Mesothelial cell of epicardium (in vitro differentiated cells): Measurements from ENCODE around the gene AGBL1. TPM values are rescaled to one million over a fixed set of nuclear protein-coding genes. Genes with fewer than 3 reads are reported as not detected.

Experiments
- DNase-seq, 2 experiments: peaks; one replicate each; pipeline ENCODE4 v3.0.0; 2021; ENCODE audit warnings: low spot score in 2 of 2; ENCODE audit not compliant: unreplicated experiment in 2 of 2
- H3K27ac Mint-ChIP-seq: 2 replicates; pipeline ENCODE4 v1.8.0; 2021; ENCODE audit warnings: mixed read lengths
- H3K27me3 Mint-ChIP-seq: 2 replicates; pipeline ENCODE4 v1.8.0; 2021; ENCODE audit warnings: low read depth, mixed read lengths
- H3K36me3 Mint-ChIP-seq: 2 replicates; pipeline ENCODE4 v1.8.0; 2021; ENCODE audit warnings: mixed read lengths
- H3K4me1 Mint-ChIP-seq: 2 replicates; pipeline ENCODE4 v1.8.0; 2021; ENCODE audit warnings: mixed read lengths
- H3K4me3 Mint-ChIP-seq: 2 replicates; pipeline ENCODE4 v1.8.0; 2021; ENCODE audit warnings: mild to moderate bottlenecking, moderate library complexity, mixed read lengths
- H3K9me3 Mint-ChIP-seq: 2 replicates; pipeline ENCODE4 v1.8.0; 2021; ENCODE audit warnings: mixed read lengths
- total RNA-seq: library from RNA; stranded (reverse); gene quantifications from 3 replicates; pipeline ENCODE4 v1.2.1, GENCODE V29; 2021
- TF ChIP-seq, protein P1 (sequence below): fragments of 200-600 bp; sonication (generic); IDR thresholded peaks from one replicate; pipeline ENCODE4 v1.5.0; 2021; ENCODE audit warnings: antibody characterized with exemption; ENCODE audit not compliant: unreplicated experiment

AGBL1 gene
- total RNA-seq, 1 donor from 2014 or later = not detected

- no peak for DNase-seq
- Mint-ChIP-seq H3K9me3 (peaks cover 7% of the 10 kb centered on the region), H3K4me1 (no peaks in the 10 kb centered on the region), H3K27me3 (no peaks in the 10 kb centered on the region), H3K4me3 (no peak overlapping the region), H3K27ac (no peak overlapping the region), H3K36me3 (no peaks in the 10 kb centered on the region)
- TF ChIP-seq, protein P1, sequence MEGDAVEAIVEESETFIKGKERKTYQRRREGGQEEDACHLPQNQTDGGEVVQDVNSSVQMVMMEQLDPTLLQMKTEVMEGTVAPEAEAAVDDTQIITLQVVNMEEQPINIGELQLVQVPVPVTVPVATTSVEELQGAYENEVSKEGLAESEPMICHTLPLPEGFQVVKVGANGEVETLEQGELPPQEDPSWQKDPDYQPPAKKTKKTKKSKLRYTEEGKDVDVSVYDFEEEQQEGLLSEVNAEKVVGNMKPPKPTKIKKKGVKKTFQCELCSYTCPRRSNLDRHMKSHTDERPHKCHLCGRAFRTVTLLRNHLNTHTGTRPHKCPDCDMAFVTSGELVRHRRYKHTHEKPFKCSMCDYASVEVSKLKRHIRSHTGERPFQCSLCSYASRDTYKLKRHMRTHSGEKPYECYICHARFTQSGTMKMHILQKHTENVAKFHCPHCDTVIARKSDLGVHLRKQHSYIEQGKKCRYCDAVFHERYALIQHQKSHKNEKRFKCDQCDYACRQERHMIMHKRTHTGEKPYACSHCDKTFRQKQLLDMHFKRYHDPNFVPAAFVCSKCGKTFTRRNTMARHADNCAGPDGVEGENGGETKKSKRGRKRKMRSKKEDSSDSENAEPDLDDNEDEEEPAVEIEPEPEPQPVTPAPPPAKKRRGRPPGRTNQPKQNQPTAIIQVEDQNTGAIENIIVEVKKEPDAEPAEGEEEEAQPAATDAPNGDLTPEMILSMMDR = no peak
These were observed 833.0 kb downstream of the AGBL1 start for GRCh38 chr15:86912661-86913060.

DNA sequence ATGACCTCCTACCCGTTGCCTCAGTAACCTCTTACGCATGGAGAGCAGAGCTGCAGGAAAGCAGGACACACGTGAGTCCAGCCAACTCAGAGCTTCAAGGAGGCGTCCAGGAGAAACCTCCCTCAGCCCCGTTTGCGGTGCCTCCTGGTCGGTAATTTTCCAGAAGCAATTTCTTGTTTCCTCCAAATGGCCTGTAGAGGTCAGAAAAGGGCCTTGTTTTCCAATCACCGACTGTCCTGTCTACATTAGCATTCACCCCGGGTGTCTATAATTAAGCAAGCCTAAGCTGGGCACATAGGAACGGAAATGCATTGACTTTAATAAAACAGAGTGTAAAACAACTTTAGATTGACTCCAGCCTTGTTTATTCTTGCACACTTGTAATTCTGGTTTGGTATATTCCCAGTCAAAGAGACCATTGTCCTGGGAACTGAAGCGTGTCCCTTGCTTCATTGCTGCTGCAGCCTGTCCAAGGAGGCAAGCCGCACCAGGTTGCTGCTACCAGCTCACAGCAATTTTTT is 836.2 kb downstream of the AGBL1 start:
- TF ChIP-seq, protein P1 = no peak
- Mint-ChIP-seq H3K4me3 (no peak overlapping the region), H3K4me1 (no peaks in the 10 kb centered on the region), H3K36me3 (no peaks in the 10 kb centered on the region), H3K27ac (no peak overlapping the region), H3K27me3 (peaks cover 4% of the 10 kb centered on the region), H3K9me3 (peaks cover 7% of the 10 kb centered on the region)
- DNase-seq = no peak

- no peak overlapping the region for H3K4me3 Mint-ChIP-seq
- no peak for DNase-seq
- TF ChIP-seq, protein P1 = no peak
- no peaks in the 10 kb centered on the region for H3K36me3 Mint-ChIP-seq
- H3K4me1 Mint-ChIP-seq = no peaks in the 10 kb centered on the region
- no peak overlapping the region for H3K27ac Mint-ChIP-seq
- peaks cover 6% of the 10 kb centered on the region for H3K27me3 Mint-ChIP-seq
- H3K9me3 Mint-ChIP-seq = peaks cover 7% of the 10 kb centered on the region
These were observed 837.1 kb downstream of the AGBL1 start for GRCh38 chr15:86916671-86917360.

DNA sequence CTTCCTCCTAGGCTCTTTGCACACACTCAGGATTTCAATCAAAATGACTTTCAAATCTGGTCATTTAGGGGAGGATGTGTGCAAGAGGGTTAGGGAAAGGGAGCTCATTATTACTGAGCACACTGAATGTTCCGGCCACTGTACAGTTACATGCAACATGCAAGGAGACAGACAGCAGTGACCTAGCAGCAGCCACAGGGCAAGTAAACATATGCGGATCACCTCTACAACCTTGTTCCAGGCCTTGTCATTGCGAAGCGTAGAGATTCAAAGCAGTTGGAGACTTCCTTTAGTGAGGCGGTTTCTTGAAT is 837.6 kb downstream of the AGBL1 start:
- no peak for DNase-seq
- Mint-ChIP-seq H3K4me3 (no peak overlapping the region), H3K27me3 (peaks cover 6% of the 10 kb centered on the region), H3K27ac (no peak overlapping the region), H3K9me3 (peaks cover 7% of the 10 kb centered on the region), H3K4me1 (no peaks in the 10 kb centered on the region), H3K36me3 (no peaks in the 10 kb centered on the region)
- TF ChIP-seq, protein P1 = no peak

GRCh38 chr15:86919581-86919980 is 839.9 kb downstream of the AGBL1 start:
- peaks cover 13% of the 10 kb centered on the region for H3K27me3 Mint-ChIP-seq
- H3K27ac Mint-ChIP-seq = no peak overlapping the region
- TF ChIP-seq, protein P1 = no peak

More at GRCh38 chr15:86919581-86919980, 839.9 kb downstream of the AGBL1 start:
- DNase-seq = no peak
- H3K9me3 Mint-ChIP-seq = no peaks in the 10 kb centered on the region
- no peaks in the 10 kb centered on the region for H3K4me1 Mint-ChIP-seq
- no peak overlapping the region for H3K4me3 Mint-ChIP-seq
- no peaks in the 10 kb centered on the region for H3K36me3 Mint-ChIP-seq
